Immature natural killer cell (primary cell): Measurements from ENCODE around the gene EHD4. TPM values are rescaled to one million over a fixed set of nuclear protein-coding genes. Genes with fewer than 3 reads are reported as not detected.

ENCODE experiments used
- DNase-seq, 3 donors: peaks; one replicate each; pipeline ENCODE4 v3.0.0; 2022; ENCODE audit warnings: mixed read lengths in 1 of 3
- H3K27ac Mint-ChIP-seq, 6 donors: one replicate each; pipeline ENCODE4 v1.8.0; 2020; ENCODE audit warnings: mixed read lengths in 6 of 6, mild to moderate bottlenecking in 5 of 6, inconsistent platforms in 4 of 6, moderate library complexity in 3 of 6
- H3K27me3 Mint-ChIP-seq, 3 donors: one replicate each; pipeline ENCODE4 v1.8.0; 2020 to 2021; ENCODE audit warnings: low read depth in 3 of 3, mild to moderate bottlenecking in 3 of 3, mixed read lengths in 3 of 3, moderate library complexity in 3 of 3, inconsistent platforms in 1 of 3
- H3K36me3 Mint-ChIP-seq, 3 donors: one replicate each; pipeline ENCODE4 v1.8.0; 2020; ENCODE audit warnings: mixed read lengths in 3 of 3, inconsistent platforms in 2 of 3, mild to moderate bottlenecking in 2 of 3
- H3K4me1 Mint-ChIP-seq, 2 donors: one replicate each; pipeline ENCODE4 v1.8.0; 2020; ENCODE audit warnings: inconsistent platforms in 2 of 2, mild to moderate bottlenecking in 2 of 2, mixed read lengths in 2 of 2, moderate library complexity in 1 of 2
- H3K4me3 Mint-ChIP-seq, 5 donors: one replicate each; pipeline ENCODE4 v1.8.0; 2020; ENCODE audit warnings: mild to moderate bottlenecking in 5 of 5, mixed read lengths in 5 of 5, inconsistent platforms in 3 of 5, moderate library complexity in 3 of 5
- H3K9me3 Mint-ChIP-seq, 6 donors: one replicate each; pipeline ENCODE4 v1.8.0; 2020; ENCODE audit warnings: mild to moderate bottlenecking in 6 of 6, mixed read lengths in 6 of 6, inconsistent platforms in 4 of 6, moderate library complexity in 3 of 6
- polyA plus RNA-seq, 3 donors: library from polyadenylated mRNA; unstranded; fragments of 300-500 nt; fragmentation: Illumina TruSeq; gene quantifications; one replicate each; pipeline ENCODE4 v1.2.3, GENCODE V29; 2021

Gene EHD4
- polyA plus RNA-seq, 3 donors from 2014 or later = 5.3 to 7.3 (median 7.0) TPM

DNA sequence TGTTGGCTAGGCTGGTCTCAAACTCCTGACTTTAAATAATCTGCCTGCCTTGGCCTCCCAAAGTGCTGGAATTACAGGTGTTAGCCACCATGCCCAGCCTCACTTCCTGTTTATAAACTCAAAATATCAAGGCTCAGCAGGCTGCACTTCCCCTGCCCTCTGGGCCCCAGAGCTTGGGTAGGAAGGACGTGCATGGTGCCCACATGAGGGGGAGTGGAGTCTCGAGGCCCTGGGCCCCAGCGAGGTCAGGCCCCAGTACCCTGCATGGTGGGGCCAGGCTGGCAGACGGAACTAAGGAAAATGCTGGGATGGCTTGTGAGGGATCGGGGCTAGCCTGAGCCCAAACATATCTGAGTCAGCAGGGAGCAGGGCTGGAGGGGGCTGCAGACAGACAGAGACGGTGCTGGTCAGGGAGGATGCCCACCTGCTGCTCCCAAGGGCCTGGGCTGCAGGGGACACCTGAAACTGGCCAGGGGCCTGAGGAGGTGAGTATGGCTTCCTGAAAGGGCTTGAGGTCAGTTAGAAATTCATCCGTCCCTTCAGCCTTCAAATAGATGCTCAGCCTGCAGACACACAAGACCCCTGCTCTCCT lies 83.6 kb downstream of the EHD4 start:
- peak; percentile 14 to 36 (median 27) for DNase-seq
- no peaks in the 10 kb centered on the region for H3K36me3 Mint-ChIP-seq
- peaks cover 0 to 1% (median 0%) of the 10 kb centered on the region in 3 donors for H3K27me3 Mint-ChIP-seq
- H3K9me3 Mint-ChIP-seq = no peaks in the 10 kb centered on the region
- peak overlapping the region; percentile 74 to 90 (median 84) for H3K27ac Mint-ChIP-seq
- H3K4me3 Mint-ChIP-seq = peak overlapping the region; percentile 7 to 60 (median 38)
- H3K4me1 Mint-ChIP-seq = peaks cover 28 to 44% of the 10 kb centered on the region in 2 donors

DNA sequence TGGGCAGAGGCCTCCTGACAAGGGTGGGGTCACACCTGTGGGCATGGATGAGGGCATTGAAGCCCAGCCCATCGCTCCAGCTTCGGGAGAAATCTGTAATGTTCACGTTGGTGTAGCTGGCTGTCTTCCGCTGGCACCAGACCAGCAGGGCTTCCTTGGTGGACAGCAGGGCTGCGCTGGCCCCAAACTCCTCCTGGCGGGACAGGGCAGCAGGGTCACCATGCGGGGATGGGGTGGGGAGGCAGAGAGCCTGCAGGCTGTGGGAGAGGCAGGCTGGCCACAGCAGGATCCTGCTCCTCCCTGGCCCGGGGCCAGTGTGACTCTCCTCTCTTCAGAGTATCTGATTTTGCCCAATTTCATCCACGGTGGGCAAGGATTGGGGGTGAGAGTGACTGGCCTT lies 84.5 kb downstream of the EHD4 start:
- Mint-ChIP-seq H3K9me3 (no peaks in the 10 kb centered on the region), H3K27me3 (peaks cover 0 to 3% (median 0%) of the 10 kb centered on the region in 3 donors), H3K4me1 (peaks cover 28 to 36% of the 10 kb centered on the region in 2 donors), H3K36me3 (no peaks in the 10 kb centered on the region), H3K4me3 (peak overlapping the region in 1 of 5 donors; percentile 21), H3K27ac (peak overlapping the region in 5 of 6 donors; percentile 74 to 89 (median 78))
- no peak for DNase-seq

DNA sequence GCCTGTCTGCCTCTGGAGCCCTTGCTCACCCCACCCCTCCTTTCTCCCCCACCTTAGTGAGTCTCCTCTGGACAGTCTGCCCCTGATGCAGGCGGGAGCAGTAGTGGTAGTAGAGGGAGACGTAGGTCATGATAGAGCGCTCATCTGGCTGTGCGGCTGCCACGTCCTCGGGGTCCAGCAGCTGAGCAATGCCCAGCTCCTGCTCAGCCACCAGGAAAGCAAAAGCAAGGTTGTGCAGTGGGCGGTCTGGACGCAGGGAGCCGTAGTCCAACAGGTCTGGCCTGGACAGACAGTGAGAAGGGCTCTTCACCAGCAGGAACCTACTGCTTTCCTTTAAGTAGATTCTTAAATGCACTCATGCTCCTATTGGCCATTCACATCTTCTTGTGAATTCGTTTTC lies 85.2 kb downstream of the EHD4 start:
- H3K4me3 Mint-ChIP-seq = peak overlapping the region in 1 of 5 donors; percentile 32

DNA sequence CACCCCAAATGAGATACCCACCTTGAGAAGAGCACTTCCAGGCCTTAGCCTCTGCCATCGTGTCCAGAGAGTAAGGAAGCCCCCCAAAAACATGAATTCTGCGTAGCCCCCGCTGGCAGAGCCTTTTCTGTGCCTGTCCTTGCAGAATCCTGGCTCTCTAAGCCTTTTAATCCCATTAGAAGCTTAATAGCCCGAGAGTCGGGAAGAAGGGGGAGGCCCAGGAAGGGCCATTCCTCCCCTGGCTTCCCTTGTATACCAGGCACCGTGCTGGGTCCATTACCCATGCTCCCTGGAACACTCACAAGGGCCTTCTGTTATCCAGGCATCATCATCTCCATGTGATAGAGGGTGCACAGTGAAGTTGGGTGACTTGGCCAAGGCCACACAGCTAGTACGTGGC lies 85.6 kb downstream of the EHD4 start:
- Mint-ChIP-seq H3K36me3 (no peaks in the 10 kb centered on the region), H3K27ac (peak overlapping the region in 1 of 6 donors; percentile 89), H3K27me3 (peaks cover 0 to 3% (median 0%) of the 10 kb centered on the region in 3 donors), H3K4me1 (peaks cover 28 to 30% of the 10 kb centered on the region in 2 donors), H3K9me3 (no peaks in the 10 kb centered on the region), H3K4me3 (no peak overlapping the region)
- DNase-seq = no peak

More for the DNA sequence above, 85.2 kb downstream of the EHD4 start:
- no peak for DNase-seq
- Mint-ChIP-seq H3K36me3 (no peaks in the 10 kb centered on the region), H3K9me3 (no peaks in the 10 kb centered on the region), H3K27me3 (peaks cover 0 to 3% (median 0%) of the 10 kb centered on the region in 3 donors), H3K4me1 (peaks cover 28 to 33% of the 10 kb centered on the region in 2 donors), H3K27ac (peak overlapping the region in 5 of 6 donors; percentile 26 to 89 (median 74))

DNA sequence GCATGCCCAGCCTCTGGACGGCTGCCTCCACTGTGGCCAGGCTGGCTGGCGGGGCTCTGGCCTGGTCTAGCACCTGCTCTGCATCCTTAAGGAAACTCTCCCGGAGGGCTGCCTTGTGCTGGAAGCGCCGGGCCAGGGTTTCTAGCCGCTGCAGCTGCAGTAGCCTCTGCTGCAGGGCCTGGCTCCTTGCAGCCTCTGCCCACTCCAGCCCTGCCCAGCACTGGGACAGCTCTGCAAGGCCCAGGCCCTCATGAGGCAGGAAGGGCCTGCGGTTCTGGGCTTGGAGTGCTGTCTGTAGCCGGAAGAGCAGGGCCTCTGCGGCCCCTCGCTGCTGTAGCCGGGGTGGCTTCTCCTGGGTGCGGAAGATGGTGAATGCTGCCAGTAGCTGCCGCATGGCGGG lies 86.5 kb downstream of the EHD4 start:
- peaks cover 0 to 8% (median 3%) of the 10 kb centered on the region in 3 donors for H3K27me3 Mint-ChIP-seq
- H3K36me3 Mint-ChIP-seq = no peaks in the 10 kb centered on the region
- H3K9me3 Mint-ChIP-seq = no peaks in the 10 kb centered on the region
- H3K27ac Mint-ChIP-seq = no peak overlapping the region
- peaks cover 35% of the 10 kb centered on the region in 2 donors for H3K4me1 Mint-ChIP-seq
- DNase-seq = no peak
- H3K4me3 Mint-ChIP-seq = no peak overlapping the region

DNA sequence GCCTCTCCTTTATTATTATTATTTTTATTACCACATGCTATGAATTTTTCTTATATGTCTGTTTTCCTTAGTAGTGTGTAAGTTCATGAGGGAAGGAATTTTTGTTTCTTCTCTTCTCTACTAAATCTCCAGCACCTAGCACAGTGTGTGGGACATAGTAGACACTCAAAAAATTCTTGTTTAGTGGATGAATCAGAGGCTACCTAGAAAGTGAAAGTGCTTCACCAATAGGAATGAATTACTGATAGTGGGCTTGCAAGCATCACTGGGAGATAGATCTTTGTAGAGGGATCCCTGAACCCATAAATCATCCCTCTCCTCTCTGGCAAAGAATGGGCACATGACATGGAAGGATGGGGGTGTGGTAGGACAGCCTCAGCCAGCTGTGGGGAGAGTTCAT lies 87.0 kb downstream of the EHD4 start:
- H3K27me3 Mint-ChIP-seq = peaks cover 0 to 8% (median 6%) of the 10 kb centered on the region in 3 donors
- peaks cover 35% of the 10 kb centered on the region in 2 donors for H3K4me1 Mint-ChIP-seq
- no peaks in the 10 kb centered on the region for H3K9me3 Mint-ChIP-seq
- H3K4me3 Mint-ChIP-seq = no peak overlapping the region
- DNase-seq = no peak
- H3K36me3 Mint-ChIP-seq = no peaks in the 10 kb centered on the region
- H3K27ac Mint-ChIP-seq = peak overlapping the region in 1 of 6 donors; percentile 60

DNA sequence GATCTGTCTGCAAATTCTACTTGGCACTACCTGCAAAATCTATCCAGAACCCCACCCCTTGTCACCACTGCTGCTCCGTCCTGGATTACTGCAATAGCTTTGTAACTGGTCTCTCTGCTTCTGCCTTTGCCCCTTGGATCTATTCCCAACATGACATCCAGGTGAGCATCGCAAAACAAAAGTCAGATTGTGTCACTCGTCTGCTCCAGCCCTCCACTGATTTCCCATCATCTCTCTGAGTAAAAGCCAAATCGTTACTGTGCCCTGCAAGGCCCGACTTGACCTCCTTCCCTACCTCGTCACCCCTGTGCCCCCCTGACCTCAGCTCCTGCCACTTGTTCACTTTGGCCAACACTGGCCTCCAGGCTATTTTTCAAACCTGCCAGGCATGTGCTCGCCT lies 87.9 kb downstream of the EHD4 start:
- H3K36me3 Mint-ChIP-seq = no peaks in the 10 kb centered on the region
- peaks cover 0 to 8% (median 6%) of the 10 kb centered on the region in 3 donors for H3K27me3 Mint-ChIP-seq
- DNase-seq = no peak
- no peaks in the 10 kb centered on the region for H3K9me3 Mint-ChIP-seq
- H3K4me1 Mint-ChIP-seq = peaks cover 31 to 33% of the 10 kb centered on the region in 2 donors
- H3K27ac Mint-ChIP-seq = peak overlapping the region in 2 of 6 donors; percentile 47 to 68
- H3K4me3 Mint-ChIP-seq = peak overlapping the region in 2 of 5 donors; percentile 13

DNA sequence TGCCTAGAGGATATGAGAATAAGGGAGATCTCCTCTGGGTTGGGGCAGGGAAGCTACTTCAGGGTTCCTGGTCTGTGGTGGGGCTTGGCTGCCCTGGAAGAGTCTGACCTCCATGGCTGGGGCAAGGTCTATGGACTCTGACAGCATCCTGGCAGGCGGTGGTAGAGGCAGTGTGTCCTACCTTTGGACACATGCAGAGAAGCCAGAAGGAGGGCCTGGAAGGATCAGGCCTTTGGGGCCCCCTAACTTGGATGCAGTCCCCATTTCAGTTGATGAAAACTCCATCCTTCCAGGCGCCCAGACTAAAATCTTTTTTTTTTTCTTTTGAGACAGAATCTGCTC lies 88.9 kb downstream of the EHD4 start:
- no peak for DNase-seq
- Mint-ChIP-seq H3K36me3 (no peaks in the 10 kb centered on the region), H3K4me3 (no peak overlapping the region), H3K9me3 (no peaks in the 10 kb centered on the region), H3K27ac (peak overlapping the region in 2 of 6 donors; percentile 44 to 87), H3K27me3 (peaks cover 0 to 9% (median 6%) of the 10 kb centered on the region in 3 donors), H3K4me1 (peaks cover 21 to 23% of the 10 kb centered on the region in 2 donors)

DNA sequence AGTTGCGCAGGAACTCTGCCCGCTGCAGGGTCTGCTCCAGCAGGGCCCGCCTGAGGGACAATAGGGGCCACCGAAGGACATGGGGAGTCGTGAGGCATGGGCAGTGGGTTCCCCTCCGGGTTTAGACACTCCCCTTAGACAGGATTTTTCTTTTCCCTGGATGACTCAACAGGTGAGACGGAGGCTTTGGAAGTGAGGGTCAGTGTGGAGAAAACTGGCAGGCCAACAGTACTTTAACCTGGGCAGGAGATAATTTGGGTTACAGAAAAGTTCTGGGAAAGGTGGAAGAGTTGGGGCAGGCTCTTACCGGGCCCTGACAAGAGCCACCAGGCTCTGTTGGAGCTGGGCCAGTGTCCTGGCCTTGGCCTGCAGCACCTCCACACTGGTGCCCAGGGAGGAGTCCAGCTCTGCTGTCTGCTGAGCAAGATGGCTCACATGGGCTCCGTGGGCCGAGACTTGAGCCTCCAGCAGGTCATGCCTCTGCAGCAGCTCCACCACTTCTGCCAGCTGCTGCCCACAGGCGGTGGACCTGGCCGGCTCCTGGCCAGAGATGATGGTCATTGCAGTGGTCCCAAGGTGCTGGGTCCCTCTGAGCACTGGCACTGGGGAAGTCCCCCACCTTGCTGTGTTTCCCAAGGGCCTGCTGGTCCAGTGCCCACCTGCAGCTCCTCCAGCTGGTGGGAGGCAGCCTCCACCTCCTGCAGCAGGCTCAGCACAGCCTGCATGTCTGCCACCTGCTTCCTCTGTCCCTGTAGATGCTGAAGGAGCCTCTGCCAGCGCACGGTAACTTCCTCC lies 89.5 kb downstream of the EHD4 start:
- H3K36me3 Mint-ChIP-seq = no peaks in the 10 kb centered on the region
- H3K4me1 Mint-ChIP-seq = peaks cover 15 to 18% of the 10 kb centered on the region in 2 donors
- no peaks in the 10 kb centered on the region for H3K9me3 Mint-ChIP-seq
- peaks cover 0 to 11% (median 6%) of the 10 kb centered on the region in 3 donors for H3K27me3 Mint-ChIP-seq
- no peak for DNase-seq
- peak overlapping the region in 2 of 5 donors; percentile 10 to 24 for H3K4me3 Mint-ChIP-seq
- peak overlapping the region in 1 of 6 donors; percentile 46 for H3K27ac Mint-ChIP-seq

DNA sequence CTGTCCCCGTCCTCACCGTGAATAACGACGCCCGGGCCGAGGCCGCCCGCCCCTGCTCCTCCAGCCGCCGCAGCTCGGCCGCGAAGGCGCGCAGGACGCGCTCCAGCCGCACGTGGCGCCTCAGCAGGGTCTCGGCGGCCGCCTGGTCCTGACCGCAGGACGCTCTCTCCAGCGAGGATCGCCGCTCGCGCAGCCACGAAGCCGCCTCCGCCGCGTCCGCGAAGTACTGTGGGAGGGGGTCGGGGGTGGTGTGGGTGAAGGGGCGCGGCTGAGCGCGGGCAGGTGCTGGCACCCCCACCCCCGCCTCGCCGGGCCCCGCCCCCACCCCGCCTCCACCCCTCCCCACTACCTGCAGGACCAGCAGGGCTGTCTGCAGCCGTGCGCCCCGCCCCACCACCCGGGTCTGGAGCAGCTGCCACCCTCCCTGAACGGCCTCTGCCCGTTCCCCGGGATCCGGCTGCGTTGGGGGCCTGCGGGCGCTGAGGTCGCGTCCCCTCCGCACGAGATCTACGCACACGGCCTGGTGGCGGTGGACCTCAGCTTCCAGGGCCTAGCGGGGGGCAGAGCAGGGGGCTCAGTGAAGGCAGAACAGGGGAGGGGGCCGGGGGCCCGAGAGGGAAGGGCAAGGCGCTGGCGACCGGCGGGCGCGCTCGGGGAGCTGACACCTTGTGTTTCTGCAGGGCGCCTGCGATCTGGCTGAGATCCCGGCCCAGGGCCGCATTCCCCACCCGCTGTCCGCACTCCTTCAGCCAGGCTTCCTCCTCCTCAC lies 90.3 kb downstream of the EHD4 start:
- H3K4me3 Mint-ChIP-seq = peak overlapping the region in 2 of 5 donors; percentile 10 to 24
- no peaks in the 10 kb centered on the region for H3K36me3 Mint-ChIP-seq
- H3K27ac Mint-ChIP-seq = peak overlapping the region in 1 of 6 donors; percentile 68
- H3K4me1 Mint-ChIP-seq = peaks cover 7 to 11% of the 10 kb centered on the region in 2 donors
- H3K9me3 Mint-ChIP-seq = no peaks in the 10 kb centered on the region
- peak; percentile 26 to 42 (median 31) for DNase-seq
- H3K27me3 Mint-ChIP-seq = peaks cover 0 to 11% (median 6%) of the 10 kb centered on the region in 3 donors

DNA sequence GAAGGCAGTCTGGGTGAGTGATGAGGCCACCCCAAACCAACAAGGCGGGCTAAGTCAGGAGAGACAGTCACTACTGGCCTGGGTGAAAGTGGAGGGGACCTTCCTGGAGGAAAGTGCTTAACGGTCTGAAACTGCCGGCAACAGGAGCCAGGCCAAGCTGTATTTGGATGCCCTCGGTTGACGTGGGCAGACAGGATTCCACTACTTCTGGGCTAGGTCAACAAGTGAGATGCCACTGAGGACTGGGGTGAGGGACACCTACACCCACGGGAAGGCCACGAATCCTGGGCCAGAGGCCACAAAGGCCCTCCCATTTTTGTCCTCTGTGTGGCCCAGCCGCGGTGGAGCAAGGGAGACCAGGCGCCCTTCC lies 90.8 kb downstream of the EHD4 start:
- H3K27me3 Mint-ChIP-seq = peaks cover 0 to 10% (median 6%) of the 10 kb centered on the region in 3 donors
- peaks cover 7 to 10% of the 10 kb centered on the region in 2 donors for H3K4me1 Mint-ChIP-seq
- peak overlapping the region; percentile 23 to 77 (median 61) for H3K4me3 Mint-ChIP-seq
- H3K27ac Mint-ChIP-seq = peak overlapping the region in 4 of 6 donors; percentile 57 to 88 (median 65)
- no peak for DNase-seq
- H3K9me3 Mint-ChIP-seq = no peaks in the 10 kb centered on the region
- H3K36me3 Mint-ChIP-seq = no peaks in the 10 kb centered on the region

DNA sequence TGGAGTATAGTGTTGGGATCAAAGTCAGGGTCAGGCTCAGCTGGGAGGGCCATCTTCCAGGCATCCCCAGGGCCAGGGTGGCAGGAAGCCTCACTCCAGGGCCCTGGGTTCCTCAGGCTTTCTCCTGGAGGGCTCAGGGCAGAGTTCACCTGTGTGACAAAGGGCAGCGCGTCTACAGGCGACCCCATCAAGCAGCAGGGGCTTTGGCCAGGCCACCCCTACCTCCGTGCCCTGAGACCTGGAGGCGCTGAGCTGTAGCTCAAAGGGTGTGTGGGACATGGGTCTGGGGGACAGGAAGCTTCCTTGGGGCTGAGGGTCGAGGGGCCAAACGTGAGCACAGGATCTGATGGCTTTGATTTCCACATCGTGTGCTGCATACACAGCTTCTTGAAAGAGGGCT lies 91.3 kb downstream of the EHD4 start:
- no peak for DNase-seq

DNA sequence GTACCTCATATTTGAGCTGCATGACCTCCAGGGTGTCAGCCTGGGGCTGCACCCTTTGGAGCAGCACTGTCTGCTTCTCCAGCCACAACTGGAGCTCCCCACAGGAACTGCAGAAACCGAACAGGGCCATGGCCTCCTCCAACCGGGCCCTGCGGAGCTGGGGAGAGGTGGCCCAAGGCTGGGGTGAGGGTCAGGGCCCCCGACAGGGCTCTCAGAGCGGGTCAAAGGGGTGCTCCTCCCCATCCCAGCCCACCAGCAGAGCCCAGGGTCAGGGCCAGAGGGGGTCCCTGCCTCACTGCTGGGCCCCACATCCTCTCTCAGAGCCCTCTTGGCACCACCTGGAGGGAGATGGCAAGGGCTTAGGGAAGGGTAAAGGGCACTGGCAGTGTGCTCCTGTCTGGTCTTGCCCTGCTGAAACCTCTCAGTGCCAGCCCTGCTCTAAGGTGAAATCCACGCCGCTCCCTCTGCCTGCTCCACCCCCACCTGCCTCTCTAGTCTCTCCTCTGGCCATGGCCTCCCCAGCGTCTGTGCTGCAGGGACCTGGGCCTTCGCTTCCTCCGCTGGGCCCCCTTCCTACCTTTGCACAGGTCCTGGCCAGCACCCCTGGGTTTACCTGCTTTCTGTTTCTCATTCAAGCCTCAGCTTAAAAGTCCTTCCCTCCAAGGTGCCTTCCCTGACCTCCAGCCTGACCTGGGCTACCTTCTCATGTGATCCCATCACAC lies 92.0 kb downstream of the EHD4 start:
- peaks cover 7 to 10% of the 10 kb centered on the region in 2 donors for H3K4me1 Mint-ChIP-seq
- H3K27ac Mint-ChIP-seq = peak overlapping the region in 1 of 6 donors; percentile 68
- no peak for DNase-seq
- H3K4me3 Mint-ChIP-seq = no peak overlapping the region
- H3K36me3 Mint-ChIP-seq = no peaks in the 10 kb centered on the region
- H3K27me3 Mint-ChIP-seq = peaks cover 0 to 10% (median 6%) of the 10 kb centered on the region in 3 donors
- no peaks in the 10 kb centered on the region for H3K9me3 Mint-ChIP-seq

More for the DNA sequence above, 91.3 kb downstream of the EHD4 start:
- no peaks in the 10 kb centered on the region for H3K36me3 Mint-ChIP-seq
- no peaks in the 10 kb centered on the region for H3K9me3 Mint-ChIP-seq
- H3K4me3 Mint-ChIP-seq = peak overlapping the region; percentile 23 to 77 (median 61)
- peak overlapping the region in 4 of 6 donors; percentile 52 to 88 (median 62) for H3K27ac Mint-ChIP-seq
- peaks cover 0 to 10% (median 6%) of the 10 kb centered on the region in 3 donors for H3K27me3 Mint-ChIP-seq
- H3K4me1 Mint-ChIP-seq = peaks cover 7 to 10% of the 10 kb centered on the region in 2 donors
